Daoy (cell line): ENCODE data around the gene CHST10. TPM values are rescaled to one million over a fixed set of nuclear protein-coding genes. Genes with fewer than 3 reads are reported as not detected.

ENCODE experiments used
- total RNA-seq: library from RNA; depleted of rRNA; stranded (reverse); fragments of >200 nt; shearing (Covaris generic); gene quantifications from 2 replicates; pipeline ENCODE4 v1.2.3, GENCODE V29; 2014; rRNA removed

The CHST10 gene
- total RNA-seq, 1 experiment from 2014 or later: 13.6 TPM

Other genes starting within 250 kb of the CHST10 start
- 0.17 and 0.65 TPM in 2 replicates for gene LONRF2, start 95.2 kb downstream of the CHST10 start, total RNA-seq
- gene NMS, start 52.8 kb upstream of the CHST10 start, total RNA-seq: not detected in 2 replicates
- 43.8 and 45.3 TPM in 2 replicates for gene PDCL3, start 145.3 kb upstream of the CHST10 start, total RNA-seq